Medulla oblongata (tissue), 1 donor: ENCODE results near the gene DND1.
"Not testable (repeated sequence)": the region's sequence is repeated elsewhere in the genome, so short reads cannot be mapped to it uniquely, and the experiment has no call there.

Source experiments
- DNase-seq: peaks from one replicate; pipeline ENCODE4 v3.0.0-alpha.2; 2015; ENCODE audit errors: extremely low spot score

DND1 gene

GRCh38 chr5:140673187-140673976 lies at the start of gene DND1:
DND1 (minus strand) TSS chr5:140673576; CDS start chr5:140673542, 34 bp downstream.
- no peak for DNase-seq

GRCh38 chr5:140721395-140721794 lies 48.0 kb upstream of the DND1 start:
- DNase-seq, result not testable (repeated sequence)

- not testable (repeated sequence) for DNase-seq
Observed at GRCh38 chr5:140720738-140721137, 47.4 kb upstream of the DND1 start.

- DNase-seq, result no peak
Observed at GRCh38 chr5:140718266-140718592, 44.9 kb upstream of the DND1 start.

- not testable (repeated sequence) for DNase-seq
Observed at GRCh38 chr5:140716238-140716637, 42.9 kb upstream of the DND1 start.

- DNase-seq, result no peak
Observed at GRCh38 chr5:140713562-140714094, 40.3 kb upstream of the DND1 start.

- DNase-seq, result no peak
Observed at GRCh38 chr5:140711794-140712193, 38.4 kb upstream of the DND1 start.

GRCh38 chr5:140710899-140711552 lies 37.6 kb upstream of the DND1 start:
- DNase-seq, result peak; percentile 94

- not testable (repeated sequence) for DNase-seq
Observed at GRCh38 chr5:140708787-140709186, 35.4 kb upstream of the DND1 start.

- no peak for DNase-seq
Observed at GRCh38 chr5:140707812-140708211, 34.4 kb upstream of the DND1 start.

- DNase-seq, result peak; percentile 99
Observed at GRCh38 chr5:140700177-140701144, 27.1 kb upstream of the DND1 start, which contains the start of gene ZMAT2. ZMAT2 (plus strand) TSS chr5:140700447; CDS start chr5:140700461, 14 bp downstream.

GRCh38 chr5:140696891-140697492 lies 23.6 kb upstream of the DND1 start:
- no peak for DNase-seq

GRCh38 chr5:140694276-140694675 lies 20.9 kb upstream of the DND1 start:
- DNase-seq, result no peak

GRCh38 chr5:140690941-140691924 lies 17.9 kb upstream of the DND1 start, which contains the start of the genes HARS1 and HARS2:
HARS1 (minus strand) TSS chr5:140691370; CDS start chr5:140691304, 66 bp downstream.
HARS2 (plus strand) TSS chr5:140691455; CDS start chr5:140691649, 194 bp downstream.
- DNase-seq, result peak; percentile 94

- no peak for DNase-seq
Observed at GRCh38 chr5:140690376-140690932, 17.1 kb upstream of the DND1 start.

- no peak for DNase-seq
Observed at GRCh38 chr5:140678993-140679392, 5.6 kb upstream of the DND1 start.

GRCh38 chr5:140677947-140678346 lies 4.6 kb upstream of the DND1 start:
- DNase-seq, result no peak

GRCh38 chr5:140674629-140675028 lies 1.3 kb upstream of the DND1 start:
- DNase-seq, result no peak

- DNase-seq, result no peak
Observed at GRCh38 chr5:140674211-140674610, 835 bp upstream of the DND1 start.
